ENCODE results near the gene ALDH1A3.

GRCh38 chr15:100832149-100832942 lies 47.3 kb upstream of the ALDH1A3 start:
- no peak for TF ChIP-seq CTCF (IDR thresholded peaks at IDR 0.05)
- no peak for TF ChIP-seq EP300 (IDR thresholded peaks at IDR 0.05; ENCODE audit: low read depth)
